NCI-H2171 (cell line): ENCODE results near the gene RXFP1.

ENCODE experiments used
- DNase-seq: peaks from one replicate; lab custom pipeline; 2025; lab: John Stamatoyannopoulos, UW

Gene RXFP1

GRCh38 chr4:158521484-158522088 is at the start of gene RXFP1:
Gene RXFP1, plus strand, starts transcription at chr4:158521882. Its CDS starts 95 bp downstream, at chr4:158521977.
- DNase-seq, result no peak

DNA sequence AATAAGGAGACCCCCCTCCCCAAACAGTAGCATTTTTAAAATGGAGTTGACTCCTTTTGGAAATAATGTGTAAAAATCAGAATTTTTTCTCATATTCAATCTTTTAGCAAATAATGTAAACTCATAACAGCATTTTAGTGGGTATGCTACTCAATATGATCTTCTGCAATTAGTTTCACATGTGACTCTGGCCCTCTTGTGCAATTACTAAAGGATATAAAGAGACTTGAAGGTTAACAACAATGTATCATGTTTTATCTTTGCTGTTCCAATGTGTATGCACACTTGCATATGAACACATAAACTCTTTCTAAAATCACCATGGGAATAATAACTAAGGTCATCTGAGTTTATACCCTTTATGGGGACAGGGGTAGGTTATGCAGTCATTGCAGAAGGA is 39.9 kb upstream of the RXFP1 start:
- no peak for DNase-seq

- DNase-seq, result no peak
Measured at GRCh38 chr4:158484173-158484885, 37.4 kb upstream of the RXFP1 start.

DNA sequence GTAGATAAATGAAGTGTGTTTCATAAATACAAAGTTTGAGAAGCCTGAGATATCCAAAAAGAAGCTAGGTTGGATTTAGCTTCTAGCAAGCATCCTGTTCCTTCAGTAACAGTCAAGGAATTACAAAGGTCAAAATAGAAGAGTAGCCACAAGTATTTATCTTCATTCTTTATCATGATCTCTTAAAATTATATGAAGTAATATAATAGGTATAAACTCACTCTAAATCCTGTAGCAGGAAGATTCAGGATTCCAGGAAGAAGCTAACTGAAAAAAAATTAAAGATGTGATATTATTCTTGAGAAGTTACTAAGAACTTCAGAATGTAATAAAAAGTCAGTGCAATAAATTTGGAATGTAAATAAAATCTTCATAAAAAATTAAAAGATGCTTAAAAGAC is 31.1 kb upstream of the RXFP1 start:
- DNase-seq, result no peak

DNA sequence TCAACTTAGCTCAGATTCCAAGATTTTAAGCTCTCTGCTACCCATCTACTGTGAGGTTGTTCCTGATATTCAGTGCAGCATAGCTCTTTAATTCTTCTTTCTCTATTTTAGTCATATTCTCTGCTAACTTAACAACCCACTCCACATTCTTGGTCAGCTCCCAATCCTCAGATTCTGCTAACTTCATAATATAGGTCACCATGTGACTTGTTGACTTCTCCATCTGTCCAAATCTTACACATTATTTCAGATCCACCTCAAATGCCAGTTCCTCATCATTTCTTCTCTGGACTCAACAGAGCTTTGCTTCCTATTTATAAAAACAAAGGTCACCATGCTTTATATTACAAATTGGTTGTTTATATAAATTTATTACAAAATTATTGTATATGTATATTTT is 29.3 kb upstream of the RXFP1 start:
- DNase-seq, result no peak

DNA sequence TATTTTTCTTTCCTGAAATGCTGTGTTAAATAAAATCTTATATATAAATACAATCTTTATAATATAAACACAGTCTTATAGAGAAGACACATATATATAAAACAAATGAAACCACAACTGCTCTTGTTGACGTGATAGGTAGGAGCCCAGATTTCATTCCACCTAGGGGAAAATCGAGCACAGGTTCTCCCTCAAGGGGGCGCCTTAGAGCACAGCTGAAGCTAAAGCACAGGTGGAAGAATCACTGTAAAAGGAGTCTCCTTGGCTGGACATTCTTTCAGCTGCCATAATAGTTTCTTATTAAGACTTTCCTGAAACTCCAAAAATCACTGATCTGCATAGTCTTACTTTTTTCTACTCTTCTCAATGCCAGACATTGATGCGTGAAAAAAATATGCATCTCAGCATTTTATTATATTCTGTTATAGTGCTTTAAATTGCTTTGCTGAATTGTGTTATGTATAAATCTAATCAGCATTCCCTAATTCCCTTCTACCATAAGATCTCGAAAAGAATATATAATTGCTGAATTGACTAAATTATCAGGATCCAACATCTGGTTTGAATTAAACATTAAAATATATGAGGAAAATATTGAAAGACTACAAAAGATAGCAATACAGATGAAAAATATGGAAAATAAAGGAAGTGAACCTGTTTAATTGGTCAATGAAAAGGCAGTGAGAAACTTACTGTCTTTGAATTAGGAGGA is 25.5 kb upstream of the RXFP1 start:
- no peak for DNase-seq

GRCh38 chr4:158500054-158500453 is 21.6 kb upstream of the RXFP1 start:
- DNase-seq, result no peak

DNA sequence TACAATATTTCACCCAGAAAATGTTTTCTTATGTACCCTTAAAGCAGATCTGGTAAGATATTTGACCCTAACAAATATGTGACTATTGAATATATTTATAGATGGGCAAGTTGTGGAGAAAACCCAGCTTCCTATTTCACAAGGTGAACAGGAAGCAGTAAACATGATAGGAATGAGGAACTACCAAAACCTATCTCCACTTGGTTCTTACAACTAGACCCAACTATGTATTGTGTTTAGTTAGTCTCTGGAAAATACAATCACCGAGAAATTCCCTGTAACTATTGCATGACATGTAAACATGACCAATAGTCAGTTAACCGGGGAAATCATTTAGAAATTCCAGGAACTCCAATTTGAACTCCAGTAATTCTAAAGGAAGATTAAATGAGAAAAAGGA is 8.4 kb upstream of the RXFP1 start:
- DNase-seq, result no peak

GRCh38 chr4:158519226-158519625 is 2.5 kb upstream of the RXFP1 start:
- DNase-seq, result no peak

DNA sequence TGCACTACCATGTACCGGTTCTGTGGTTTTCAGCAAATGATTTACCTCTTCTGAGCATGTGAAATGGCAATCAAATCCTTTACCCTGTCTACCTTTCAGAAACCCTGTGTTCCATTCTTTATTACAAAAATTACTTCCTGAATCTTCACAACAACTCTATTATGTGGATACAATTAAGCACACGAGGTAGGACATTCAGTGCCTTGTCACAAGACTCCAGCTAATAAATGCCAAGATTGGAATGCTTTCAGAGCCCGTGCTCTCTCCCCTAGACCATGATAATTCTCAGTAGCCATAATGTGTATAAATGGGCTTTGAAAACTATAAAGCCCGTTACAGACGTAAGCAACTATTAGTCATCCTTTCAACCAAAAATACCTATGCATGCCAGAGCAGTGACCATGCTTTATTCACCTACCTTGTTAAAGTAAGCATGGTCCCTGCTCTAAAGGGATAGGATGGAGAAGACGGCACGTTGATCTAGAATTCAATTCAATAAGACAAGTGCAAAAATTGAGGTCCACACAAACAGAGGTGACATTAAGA is 2.4 kb downstream of the RXFP1 start:
- DNase-seq, result no peak

DNA sequence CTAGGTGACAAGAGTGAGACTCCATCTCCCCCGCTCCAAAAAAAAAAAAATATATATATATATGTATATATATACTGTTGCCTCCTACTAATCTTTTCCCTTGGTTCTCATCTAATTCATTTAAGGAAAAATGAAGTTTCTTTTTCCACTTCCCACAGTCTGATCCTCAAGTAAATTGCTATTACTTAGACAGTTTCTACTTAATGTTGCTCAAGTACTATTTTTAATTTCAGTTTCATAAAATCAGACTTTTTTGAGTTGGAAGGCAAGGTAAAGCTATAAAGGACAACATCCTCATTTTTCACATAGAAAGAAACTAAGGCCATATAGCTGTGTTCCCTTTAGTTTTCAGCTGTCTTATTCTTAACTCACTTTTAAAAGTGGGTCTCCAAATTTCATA is 5.8 kb downstream of the RXFP1 start:
- DNase-seq, result no peak

- DNase-seq, result no peak
Measured at GRCh38 chr4:158529505-158529904, 7.8 kb downstream of the RXFP1 start.

DNA sequence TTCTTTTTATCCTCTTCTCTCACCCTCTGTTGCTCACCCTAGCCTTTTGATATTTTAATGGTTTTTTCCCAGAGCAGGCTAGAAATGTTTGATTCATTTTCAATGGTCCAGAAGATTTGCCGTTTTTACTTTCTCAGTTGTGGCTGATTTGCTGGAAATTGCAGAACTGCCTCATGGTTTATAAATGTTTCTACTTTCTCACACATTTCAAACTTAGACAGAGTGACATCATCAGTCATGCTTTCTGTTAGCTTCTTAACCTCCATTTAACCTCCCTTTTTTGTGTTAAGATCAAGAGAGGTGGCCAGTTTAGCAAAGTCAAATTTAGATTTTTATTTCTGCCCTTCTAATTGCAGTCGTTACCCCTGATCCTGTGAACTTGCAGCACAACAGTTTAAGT is 8.7 kb downstream of the RXFP1 start:
- DNase-seq, result no peak

DNA sequence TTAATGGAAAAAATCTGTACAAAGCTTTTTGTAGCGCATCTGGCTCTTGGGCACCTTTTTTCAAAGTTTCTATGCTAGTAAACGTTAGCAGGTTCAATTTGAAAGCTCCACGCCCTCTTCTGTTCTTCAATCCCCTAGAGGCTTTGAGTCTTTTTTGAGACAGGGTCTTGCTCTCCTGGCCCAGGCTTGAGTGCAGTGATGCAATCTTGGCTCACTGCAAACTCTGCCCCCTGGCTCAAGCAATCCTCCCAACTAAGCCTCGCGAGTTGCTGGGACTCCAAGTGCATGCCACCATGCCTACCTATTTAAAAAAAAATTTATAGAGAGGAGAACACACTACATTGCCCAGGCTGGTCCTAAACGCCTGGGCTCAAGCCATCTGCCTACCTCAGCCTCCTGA is 9.2 kb downstream of the RXFP1 start:
- no peak for DNase-seq

DNA sequence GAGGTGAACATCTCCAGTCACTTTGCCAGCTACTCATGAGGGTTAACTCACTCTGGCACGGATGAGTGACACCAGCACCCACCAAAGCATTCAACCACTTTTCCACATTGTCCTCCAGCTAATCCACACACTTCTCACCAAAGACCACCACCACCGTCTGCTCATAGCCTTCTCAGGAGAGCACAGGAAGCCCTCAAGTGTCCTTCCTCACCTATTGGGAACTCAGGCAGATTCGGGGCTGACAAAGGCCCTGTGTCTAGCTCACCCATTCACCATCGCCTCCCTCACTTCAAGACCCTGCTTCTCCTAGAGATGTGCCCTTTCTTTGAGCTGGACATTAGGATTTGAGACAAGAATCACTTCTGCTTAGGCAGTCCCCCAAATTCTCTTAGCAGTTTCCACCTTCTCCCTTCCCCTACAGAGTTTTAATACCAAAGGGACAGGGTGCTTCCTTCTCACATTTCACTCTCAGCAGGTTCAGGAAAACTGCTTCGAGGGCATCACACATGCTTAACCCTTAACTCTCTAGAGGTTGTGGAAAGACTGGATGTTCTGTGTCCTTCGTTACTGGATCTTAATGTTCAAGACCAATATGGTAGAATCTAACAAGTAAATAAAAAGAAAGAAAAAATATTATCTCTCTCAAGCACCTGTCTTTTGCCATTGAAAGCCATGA is 11.0 kb downstream of the RXFP1 start:
- no peak for DNase-seq

- no peak for DNase-seq
Measured at GRCh38 chr4:158534727-158535126, 13.0 kb downstream of the RXFP1 start.

DNA sequence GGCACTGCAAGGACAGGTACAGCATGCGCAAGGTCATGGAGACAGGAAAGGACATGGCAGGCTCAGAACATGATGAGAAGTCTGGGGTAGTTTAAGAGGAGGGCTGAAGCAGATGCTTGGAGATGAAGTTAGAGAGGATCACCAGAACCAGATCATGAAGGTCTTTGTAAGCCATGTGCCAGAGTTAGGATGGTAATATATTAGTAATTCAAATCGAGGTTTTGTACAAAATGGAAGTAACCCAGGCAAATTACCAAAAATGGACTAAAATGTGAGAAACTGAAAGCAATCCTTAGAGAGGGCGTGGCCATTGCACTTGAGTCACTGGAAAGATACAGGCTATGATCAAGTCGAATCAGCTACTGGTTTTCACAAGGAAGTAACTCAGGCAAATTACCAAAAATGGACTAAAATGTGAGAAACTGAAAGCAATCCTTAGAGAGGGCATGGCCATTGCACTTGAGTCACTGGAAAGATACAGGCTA is 13.5 kb downstream of the RXFP1 start:
- no peak for DNase-seq

DNA sequence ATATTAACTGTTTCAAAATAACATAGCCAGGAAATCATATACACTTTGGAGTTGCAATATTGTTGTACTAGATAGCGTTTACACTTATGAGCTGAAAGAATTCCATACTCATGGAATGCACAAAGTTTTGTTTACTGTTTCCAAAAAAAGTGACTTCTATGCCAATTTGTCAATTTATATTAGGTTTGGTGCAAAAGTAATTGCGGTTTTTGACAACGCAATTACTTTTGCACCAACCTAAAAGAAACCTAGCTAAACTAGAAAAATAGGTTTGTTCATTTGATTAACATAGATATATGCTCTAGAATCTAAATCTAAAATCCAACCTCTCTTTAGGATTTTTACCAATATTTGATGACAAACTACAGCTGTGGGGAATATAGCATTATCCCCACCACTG is 15.2 kb downstream of the RXFP1 start:
- no peak for DNase-seq

GRCh38 chr4:158538176-158538575 is 16.5 kb downstream of the RXFP1 start:
- DNase-seq, result no peak

DNA sequence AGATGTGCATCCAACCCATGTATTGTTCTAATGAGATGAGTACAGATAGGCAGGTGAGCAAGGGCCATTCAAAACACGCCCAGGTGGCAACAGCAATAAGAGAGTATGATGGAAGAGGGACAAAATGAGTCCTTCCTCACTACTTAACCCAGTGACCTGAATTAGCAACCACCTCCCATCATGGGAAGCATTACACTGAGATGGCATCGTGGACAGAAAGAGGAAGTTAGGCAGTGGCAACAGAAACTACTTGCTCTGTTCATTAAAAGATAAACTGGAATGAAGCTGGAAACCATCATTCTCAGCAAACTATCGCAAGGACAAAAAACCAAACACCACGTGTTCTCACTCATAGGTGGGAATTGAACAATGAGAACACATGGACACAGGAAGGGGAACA is 17.2 kb downstream of the RXFP1 start:
- no peak for DNase-seq

DNA sequence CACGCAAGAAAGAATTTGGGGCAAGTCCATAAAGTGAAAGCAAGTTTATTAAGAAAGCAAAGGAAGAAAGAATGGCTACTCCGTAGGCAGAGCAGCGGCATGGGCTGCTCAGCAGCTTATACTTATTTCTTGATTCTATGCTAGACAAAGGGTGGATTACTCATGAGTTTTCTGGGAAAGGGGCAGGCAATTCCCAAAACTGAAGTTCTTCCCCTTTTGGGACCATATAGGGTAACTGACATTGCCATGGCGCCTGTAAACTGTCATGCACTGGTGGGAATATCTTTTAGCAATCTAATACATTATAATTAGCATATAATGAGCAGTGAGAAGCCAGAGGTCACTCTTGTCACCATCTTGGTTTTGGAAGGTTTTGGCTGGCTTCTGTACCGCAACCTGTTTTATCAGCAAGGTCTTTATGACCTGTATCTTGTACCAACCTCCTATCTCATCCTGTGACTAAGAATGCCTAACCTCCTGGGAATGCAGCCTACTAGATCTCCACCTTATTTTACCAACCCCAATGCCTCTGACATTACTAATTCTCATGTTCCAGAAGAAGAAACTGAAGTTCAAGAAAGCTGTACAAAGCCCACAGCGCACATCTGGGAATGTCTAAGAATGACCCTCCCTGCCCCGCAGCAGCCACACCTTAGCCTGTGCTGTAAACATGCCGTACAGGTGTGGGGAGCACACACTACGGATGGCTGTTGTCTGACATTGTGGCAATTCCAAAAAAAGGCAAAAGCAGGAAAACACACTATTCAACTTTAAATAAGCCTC is 18.6 kb downstream of the RXFP1 start:
- DNase-seq, result no peak

DNA sequence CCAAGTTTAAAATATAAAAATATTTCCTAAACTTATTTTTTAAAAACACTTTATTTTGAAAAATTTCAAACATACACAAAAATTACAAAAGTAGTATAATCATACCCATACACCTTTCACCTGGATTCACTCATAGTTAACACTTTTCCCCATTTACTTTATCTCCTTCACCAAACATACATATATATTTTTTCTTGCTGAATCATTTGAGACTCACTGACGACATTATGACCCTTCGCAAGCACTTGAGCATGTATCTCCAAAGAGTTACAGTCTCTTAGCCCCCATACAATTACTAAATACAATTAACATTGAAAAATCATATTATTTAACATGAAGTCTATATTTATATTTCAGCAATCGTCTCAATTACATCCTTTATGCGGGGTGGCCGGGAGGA is 19.8 kb downstream of the RXFP1 start:
- no peak for DNase-seq
